Measurements from ENCODE around the gene INSR.

DNA sequence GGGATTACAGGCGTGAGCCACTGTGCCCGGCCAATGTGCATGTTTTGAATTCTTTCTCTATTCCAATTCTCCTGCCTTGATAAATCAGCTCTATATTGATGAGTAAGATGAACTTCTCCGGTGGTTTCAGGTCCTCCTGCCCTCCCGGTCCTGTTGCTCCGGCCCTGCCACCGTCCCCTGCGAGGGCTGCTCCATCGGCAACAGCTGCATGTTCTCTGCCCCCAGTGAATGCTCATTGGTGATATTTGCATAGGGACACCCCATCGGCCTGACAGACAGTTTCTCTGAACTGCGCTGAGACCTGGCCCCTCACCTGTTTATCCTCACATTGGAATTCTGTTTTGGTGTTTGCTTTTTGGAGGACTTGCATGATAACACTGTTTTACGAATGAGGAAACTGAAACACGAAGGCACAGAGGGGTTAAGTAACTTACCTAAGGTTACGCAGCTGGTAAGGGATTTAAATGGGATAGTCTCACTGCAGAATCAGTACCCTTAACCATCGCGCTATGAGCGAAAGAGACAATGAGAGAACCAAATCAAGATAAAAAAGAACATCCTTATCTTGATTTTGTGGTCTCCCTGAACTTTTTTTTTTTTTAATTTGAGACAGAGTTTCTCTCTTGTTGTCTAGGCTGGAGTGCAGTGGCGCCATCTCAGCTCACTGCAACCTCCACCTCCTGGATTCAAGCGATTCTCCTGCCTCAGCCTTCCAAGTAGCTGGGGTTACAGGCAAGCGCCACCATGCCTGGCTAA is 192.5 kb downstream of the INSR start:
- TF ChIP-seq POLR2AphosphoS5 (IDR thresholded peaks at IDR 0.05; ENCODE audit: low read depth): no peak
- TF ChIP-seq, protein P1, sequence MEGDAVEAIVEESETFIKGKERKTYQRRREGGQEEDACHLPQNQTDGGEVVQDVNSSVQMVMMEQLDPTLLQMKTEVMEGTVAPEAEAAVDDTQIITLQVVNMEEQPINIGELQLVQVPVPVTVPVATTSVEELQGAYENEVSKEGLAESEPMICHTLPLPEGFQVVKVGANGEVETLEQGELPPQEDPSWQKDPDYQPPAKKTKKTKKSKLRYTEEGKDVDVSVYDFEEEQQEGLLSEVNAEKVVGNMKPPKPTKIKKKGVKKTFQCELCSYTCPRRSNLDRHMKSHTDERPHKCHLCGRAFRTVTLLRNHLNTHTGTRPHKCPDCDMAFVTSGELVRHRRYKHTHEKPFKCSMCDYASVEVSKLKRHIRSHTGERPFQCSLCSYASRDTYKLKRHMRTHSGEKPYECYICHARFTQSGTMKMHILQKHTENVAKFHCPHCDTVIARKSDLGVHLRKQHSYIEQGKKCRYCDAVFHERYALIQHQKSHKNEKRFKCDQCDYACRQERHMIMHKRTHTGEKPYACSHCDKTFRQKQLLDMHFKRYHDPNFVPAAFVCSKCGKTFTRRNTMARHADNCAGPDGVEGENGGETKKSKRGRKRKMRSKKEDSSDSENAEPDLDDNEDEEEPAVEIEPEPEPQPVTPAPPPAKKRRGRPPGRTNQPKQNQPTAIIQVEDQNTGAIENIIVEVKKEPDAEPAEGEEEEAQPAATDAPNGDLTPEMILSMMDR (IDR thresholded peaks at IDR 0.05; ENCODE audit: insufficient read depth, low read length): no peak
- TF ChIP-seq SPI1 (IDR thresholded peaks at IDR 0.05; ENCODE audit: borderline replicate concordance, low read depth): no peak
